GM19438 (cell line): ENCODE measurements around the gene GRB2.
"Not testable (repeated sequence)": the region's sequence is repeated elsewhere in the genome, so short reads cannot be mapped to it uniquely, and the experiment has no call there.

ENCODE experiments used
- ATAC-seq: cut with Tn5 transposase; IDR thresholded peaks from one replicate; pipeline ENCODE4 v1.9.1; 2021; ENCODE audit warnings: low read depth; ENCODE audit not compliant: unreplicated experiment

Gene GRB2

GRCh38 chr17:75405365-75406221 is at the start of gene GRB2:
TSS of gene GRB2 (minus strand) at chr17:75405678. CDS start at chr17:75393628, 12,050 bp downstream.
- peak; percentile 71 for ATAC-seq

GRCh38 chr17:75454672-75455071 is 49.2 kb upstream of the GRB2 start:
- not testable (repeated sequence) for ATAC-seq

- no peak for ATAC-seq
Measured at GRCh38 chr17:75454193-75454592, 48.7 kb upstream of the GRB2 start.

GRCh38 chr17:75450270-75450669 is 44.8 kb upstream of the GRB2 start:
- no peak for ATAC-seq

GRCh38 chr17:75447951-75448856 is 42.7 kb upstream of the GRB2 start:
- no peak for ATAC-seq

GRCh38 chr17:75445896-75446295 is 40.4 kb upstream of the GRB2 start:
- not testable (repeated sequence) for ATAC-seq

- ATAC-seq, result no peak
Measured at GRCh38 chr17:75445296-75445695, 39.8 kb upstream of the GRB2 start.

GRCh38 chr17:75442168-75443103 is 37.0 kb upstream of the GRB2 start:
- no peak for ATAC-seq

- ATAC-seq, result no peak
Measured at GRCh38 chr17:75440738-75441448, 35.4 kb upstream of the GRB2 start.

GRCh38 chr17:75439287-75439686 is 33.8 kb upstream of the GRB2 start:
- no peak for ATAC-seq

- not testable (repeated sequence) for ATAC-seq
Measured at GRCh38 chr17:75437404-75437803, 31.9 kb upstream of the GRB2 start.

- not testable (repeated sequence) for ATAC-seq
Measured at GRCh38 chr17:75434433-75434832, 29.0 kb upstream of the GRB2 start.

GRCh38 chr17:75433218-75433783 is 27.8 kb upstream of the GRB2 start:
- ATAC-seq, result no peak

GRCh38 chr17:75430159-75430974 is 24.9 kb upstream of the GRB2 start:
- ATAC-seq, result no peak

GRCh38 chr17:75428543-75429469 is 23.3 kb upstream of the GRB2 start:
- ATAC-seq, result no peak

- no peak for ATAC-seq
Measured at GRCh38 chr17:75418531-75418930, 13.1 kb upstream of the GRB2 start.

GRCh38 chr17:75417054-75417580 is 11.6 kb upstream of the GRB2 start:
- ATAC-seq, result no peak
